GM21390 (cell line): Measurements from ENCODE around the gene TGFBR2.
"Not testable (repeated sequence)": the region's sequence is repeated elsewhere in the genome, so short reads cannot be mapped to it uniquely, and the experiment has no call there.

Experiments
- ATAC-seq: cut with Tn5 transposase; IDR thresholded peaks from one replicate; pipeline ENCODE4 v1.9.1; 2021; ENCODE audit not compliant: unreplicated experiment

Gene TGFBR2

DNA sequence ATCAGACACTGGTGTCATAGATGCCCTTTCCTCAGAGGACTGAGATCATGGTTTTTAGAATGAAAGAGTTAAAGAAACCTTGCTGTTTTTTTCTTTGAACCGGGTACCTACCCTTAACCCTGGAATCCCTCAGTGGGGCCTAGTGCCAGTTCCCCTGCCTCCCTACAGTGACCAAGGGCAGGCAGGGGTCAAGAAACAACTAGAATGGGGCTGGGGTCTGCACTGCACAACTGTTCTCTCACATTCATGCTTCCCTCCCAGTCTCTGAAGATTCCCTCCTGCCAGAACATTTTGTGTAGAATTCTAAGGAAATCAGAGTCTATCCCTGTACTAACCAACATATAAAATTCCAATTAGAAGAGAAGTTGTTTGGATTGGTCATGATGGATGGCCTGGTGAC lies 47.9 kb downstream of the TGFBR2 start:
- ATAC-seq = no peak

- peak; percentile 33 for ATAC-seq
These were observed 48.9 kb downstream of the TGFBR2 start for GRCh38 chr3:30655187-30655812.

DNA sequence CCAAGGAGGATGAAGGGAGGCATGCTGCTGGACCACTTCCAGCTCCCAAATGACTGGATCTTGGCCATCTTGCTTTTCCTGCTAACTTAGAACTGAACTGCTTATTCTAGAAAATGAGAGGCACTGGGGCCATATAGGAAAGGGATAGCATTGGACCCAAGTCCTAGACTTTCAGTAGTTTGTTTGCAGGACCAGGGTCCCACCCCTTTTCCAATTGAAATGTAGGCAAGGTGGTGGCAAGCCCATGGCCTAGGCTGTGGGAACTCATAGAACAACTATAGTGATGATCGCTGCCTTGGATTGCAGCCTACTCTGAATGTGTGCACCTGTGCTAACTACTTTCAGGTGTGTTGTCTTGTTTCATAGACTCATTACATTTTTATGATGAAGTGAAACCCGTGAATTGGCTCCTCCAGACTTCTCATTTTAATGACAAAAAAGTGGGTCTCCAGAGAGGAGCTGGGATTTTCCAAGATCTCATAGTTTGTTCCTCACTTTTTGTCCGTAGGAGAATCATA lies 50.3 kb downstream of the TGFBR2 start:
- ATAC-seq = no peak

DNA sequence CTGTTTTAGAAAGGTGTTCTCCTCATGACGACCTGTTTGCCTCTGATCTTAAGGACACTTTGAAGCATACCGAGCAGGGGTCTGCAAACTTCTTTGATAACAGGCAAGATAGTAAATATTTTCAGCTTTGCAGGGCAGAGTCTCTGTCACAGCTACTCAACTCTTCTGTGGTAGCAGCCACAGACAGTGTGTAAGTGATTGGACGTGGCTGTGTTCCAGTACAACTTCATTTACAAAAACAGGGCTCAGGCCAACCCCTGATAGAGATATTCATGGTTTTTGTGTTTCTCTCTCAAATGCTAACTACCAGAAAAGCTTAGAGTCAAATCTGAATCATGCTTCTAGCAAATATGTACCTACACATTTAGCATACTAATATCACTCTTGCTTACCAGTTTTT lies 51.5 kb downstream of the TGFBR2 start:
- peak; percentile 25 for ATAC-seq

GRCh38 chr3:30658328-30659052 lies 52.1 kb downstream of the TGFBR2 start:
- peak; percentile 85 for ATAC-seq

- no peak for ATAC-seq
These were observed 53.1 kb downstream of the TGFBR2 start for GRCh38 chr3:30659270-30660130.

- ATAC-seq = no peak
These were observed 53.7 kb downstream of the TGFBR2 start for GRCh38 chr3:30660136-30660535.

- no peak for ATAC-seq
These were observed 54.3 kb downstream of the TGFBR2 start for GRCh38 chr3:30660656-30661055.

DNA sequence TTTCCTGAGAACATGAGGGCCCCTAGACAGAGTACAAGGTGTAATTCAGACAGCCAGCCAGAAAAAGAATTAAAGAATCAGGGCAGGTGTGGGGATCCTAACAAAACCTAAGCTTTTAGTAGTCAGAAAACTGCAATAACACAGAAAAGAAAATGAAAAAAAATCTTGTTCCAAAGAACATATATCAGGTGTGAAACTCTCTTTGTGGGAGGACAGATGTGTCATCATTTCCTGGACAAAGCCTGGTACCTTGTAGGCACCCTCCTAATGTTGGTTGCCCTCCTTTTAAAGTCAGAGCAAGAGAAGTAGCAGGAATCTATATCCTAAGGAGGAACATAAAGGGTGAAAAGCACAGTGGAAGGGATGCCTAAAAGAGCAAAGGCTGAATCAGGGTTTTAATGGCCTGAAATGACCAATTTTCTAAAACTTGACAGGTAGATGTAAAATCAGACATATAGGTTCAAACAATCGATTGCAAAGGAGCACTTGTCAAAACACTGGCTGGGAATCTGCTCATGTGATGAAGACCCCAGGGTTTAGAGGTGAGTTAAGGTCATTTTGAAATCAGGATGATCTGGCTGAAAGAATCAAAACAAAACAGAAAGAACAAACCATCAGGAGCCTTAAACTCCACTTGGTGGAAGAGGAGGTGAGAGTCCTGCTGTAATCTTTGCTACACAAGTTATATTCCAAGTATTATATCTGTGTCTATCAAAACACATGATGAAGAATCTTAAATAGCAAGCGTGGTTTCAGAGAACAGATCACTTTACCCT lies 54.9 kb downstream of the TGFBR2 start:
- ATAC-seq = no peak

DNA sequence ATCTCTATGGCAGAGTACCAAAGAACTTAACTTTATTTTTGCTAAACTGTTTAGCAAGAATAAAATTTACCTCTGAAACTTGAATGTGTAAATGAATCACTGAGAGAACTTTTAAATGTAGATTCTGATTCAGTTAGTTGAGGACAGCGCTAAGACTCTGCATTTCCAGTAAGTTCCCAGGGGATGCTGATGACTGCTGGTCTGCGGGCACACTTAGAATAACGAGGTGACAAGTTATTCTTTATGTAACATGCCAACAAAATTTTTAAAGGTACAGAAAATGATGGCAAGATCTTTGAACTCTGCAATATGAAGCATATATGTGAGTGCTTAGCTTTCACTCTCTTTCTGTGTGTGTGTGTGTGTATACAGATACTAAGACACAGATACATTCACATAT lies 56.4 kb downstream of the TGFBR2 start:
- ATAC-seq = no peak

DNA sequence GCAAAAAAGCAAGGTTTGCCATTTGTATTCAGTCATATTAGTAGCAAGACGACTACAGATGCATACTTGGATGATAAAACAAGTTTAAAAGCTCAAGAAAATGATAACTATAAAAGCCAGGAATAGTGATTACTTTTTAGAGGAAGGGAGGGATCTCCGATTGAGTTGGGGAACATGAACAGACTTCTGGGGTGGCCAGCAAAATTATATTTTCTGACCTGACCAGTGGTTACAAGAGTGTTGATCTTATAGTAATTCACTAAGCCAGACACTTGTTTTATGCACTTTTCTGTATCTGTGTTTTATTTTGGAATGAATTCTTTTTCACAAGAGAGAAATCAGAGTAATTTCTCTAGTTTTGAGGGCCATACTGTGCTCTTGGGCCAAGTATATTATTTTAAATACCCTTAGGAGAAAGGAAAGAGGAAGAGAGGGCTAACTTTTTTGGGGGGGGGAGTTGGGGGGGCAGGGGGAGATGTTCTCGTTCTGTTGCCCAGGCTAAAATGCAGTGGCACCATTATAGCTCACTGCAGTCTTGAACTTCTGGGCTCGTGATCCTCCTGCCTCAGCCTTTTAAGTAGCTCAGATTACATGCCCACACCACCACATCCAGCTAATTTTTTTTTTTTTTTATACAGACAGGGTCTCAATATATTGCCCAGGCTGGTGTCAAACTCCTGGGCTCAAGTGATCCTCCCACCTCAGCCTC lies 57.3 kb downstream of the TGFBR2 start:
- ATAC-seq = no peak

DNA sequence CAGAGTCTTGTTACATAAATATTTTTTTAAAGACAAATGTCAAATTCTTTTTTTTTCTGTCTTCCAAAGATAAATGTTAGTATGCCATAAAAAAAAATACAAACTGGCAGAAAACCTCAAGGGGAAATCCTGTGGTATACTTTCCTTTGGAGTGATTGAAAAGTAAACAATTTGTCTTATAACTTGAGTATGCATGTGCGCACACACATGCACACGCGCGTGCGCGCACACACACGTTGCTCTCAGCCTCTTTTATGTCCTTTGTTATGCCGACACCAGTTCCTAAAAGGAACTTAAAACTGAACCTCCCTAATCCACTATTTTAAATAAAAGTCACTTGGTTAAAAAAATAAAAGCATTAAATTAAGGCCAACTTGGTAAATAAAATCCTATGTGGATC lies 58.1 kb downstream of the TGFBR2 start:
- ATAC-seq = no peak

DNA sequence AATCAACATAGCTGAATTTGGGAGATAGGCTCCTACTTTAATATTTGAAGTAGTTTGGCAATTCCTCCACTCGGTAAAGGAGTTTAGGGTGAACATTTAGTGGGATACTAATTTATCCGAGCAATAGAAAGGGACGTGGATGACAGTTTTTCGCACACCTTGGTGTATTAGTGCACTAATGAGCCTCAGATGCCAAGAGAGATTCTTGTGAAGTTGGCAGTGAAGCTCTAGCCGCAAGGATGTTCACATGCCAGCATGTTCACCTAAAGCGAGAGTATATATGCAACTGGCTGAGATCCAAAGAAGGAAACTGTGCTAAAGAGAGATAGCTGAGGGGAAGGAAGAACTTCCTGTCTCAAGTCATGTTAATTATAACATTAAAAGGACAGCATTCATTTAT lies 58.5 kb downstream of the TGFBR2 start:
- no peak for ATAC-seq

- ATAC-seq = no peak
These were observed 59.1 kb downstream of the TGFBR2 start for GRCh38 chr3:30665539-30665938.

GRCh38 chr3:30666572-30667279 lies 60.3 kb downstream of the TGFBR2 start:
- ATAC-seq = no peak

DNA sequence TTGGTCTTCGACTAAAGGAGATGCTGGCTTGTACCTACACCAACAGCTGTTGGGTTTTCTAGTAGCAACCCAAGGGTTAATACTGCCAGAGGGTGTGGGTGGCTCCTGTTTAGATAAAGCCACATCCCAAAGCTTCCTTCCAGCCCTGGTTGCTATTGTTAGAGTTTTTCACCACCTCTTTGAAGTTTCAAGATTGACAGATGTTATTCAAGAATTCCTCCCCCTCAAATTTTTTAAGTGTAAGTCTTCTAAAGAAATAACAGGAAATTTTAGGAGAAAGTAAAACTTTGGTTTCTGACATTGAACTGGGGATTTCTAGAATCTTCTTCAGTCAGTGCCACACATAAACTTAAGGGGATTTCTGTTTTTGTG lies 60.9 kb downstream of the TGFBR2 start:
- ATAC-seq = no peak

GRCh38 chr3:30668051-30668609 lies 61.7 kb downstream of the TGFBR2 start:
- ATAC-seq = no peak

- ATAC-seq = not testable (repeated sequence)
These were observed 63.0 kb downstream of the TGFBR2 start for GRCh38 chr3:30669360-30669934.

DNA sequence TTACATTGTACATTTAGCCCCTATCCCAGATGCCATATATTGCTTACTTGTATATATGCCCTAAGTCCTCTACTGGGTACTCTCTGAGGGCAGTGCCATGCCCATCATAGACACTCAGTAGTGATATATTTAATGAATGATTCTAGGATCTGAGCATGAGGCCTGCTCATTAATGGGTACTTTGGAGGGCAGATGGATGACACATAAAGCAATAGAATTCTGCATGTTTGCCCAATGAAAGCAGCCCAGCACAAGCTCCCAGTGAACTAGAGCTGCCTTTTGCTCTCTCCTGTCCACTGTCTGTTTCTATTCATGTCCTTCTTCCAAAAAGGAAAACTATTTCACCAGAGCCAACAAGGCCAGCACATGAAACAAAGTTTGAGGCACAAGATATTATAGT lies 63.9 kb downstream of the TGFBR2 start:
- no peak for ATAC-seq
